GM03348 (cell line): ENCODE measurements around the gene GBA2.
A peak's percentile ranks its signal among the peaks of the same experiment; 100 is the strongest.

Experiments
- DNase-seq: peaks from one replicate; pipeline ENCODE4 v3.0.0; 2012; ENCODE audit warnings: low spot score

Gene GBA2

GRCh38 chr9:35714579-35715252 is 34.3 kb downstream of the GBA2 start:
- no peak for DNase-seq

- no peak for DNase-seq
Observed at GRCh38 chr9:35714123-35714522, 34.9 kb downstream of the GBA2 start.

- no peak for DNase-seq
Observed at GRCh38 chr9:35713578-35713977, 35.5 kb downstream of the GBA2 start.

- no peak for DNase-seq
Observed at GRCh38 chr9:35712762-35713400, 36.1 kb downstream of the GBA2 start.

GRCh38 chr9:35711501-35712428 is 37.3 kb downstream of the GBA2 start:
- no peak for DNase-seq

- no peak for DNase-seq
Observed at GRCh38 chr9:35710818-35711500, 38.1 kb downstream of the GBA2 start.

- no peak for DNase-seq
Observed at GRCh38 chr9:35708146-35708545, 40.9 kb downstream of the GBA2 start.

GRCh38 chr9:35706951-35707350 is 42.1 kb downstream of the GBA2 start:
- DNase-seq: no peak

- no peak for DNase-seq
Observed at GRCh38 chr9:35705836-35706430, 43.1 kb downstream of the GBA2 start.

GRCh38 chr9:35705372-35705771 is 43.7 kb downstream of the GBA2 start:
- DNase-seq: no peak

- DNase-seq: no peak
Observed at GRCh38 chr9:35703906-35704672, 44.9 kb downstream of the GBA2 start.

GRCh38 chr9:35702696-35703095 is 46.3 kb downstream of the GBA2 start:
- no peak for DNase-seq

GRCh38 chr9:35700942-35701341 is 48.1 kb downstream of the GBA2 start:
- no peak for DNase-seq

GRCh38 chr9:35700031-35700430 is 49.0 kb downstream of the GBA2 start:
- DNase-seq: no peak

- no peak for DNase-seq
Observed at GRCh38 chr9:35698231-35698630, 50.8 kb downstream of the GBA2 start.

- no peak for DNase-seq
Observed at GRCh38 chr9:35697486-35697885, 51.5 kb downstream of the GBA2 start.

GRCh38 chr9:35696520-35697215 is 52.4 kb downstream of the GBA2 start:
- DNase-seq: peak; percentile 68

- no peak for DNase-seq
Observed at GRCh38 chr9:35695943-35696401, 53.1 kb downstream of the GBA2 start.

GRCh38 chr9:35691757-35692301 is 57.2 kb downstream of the GBA2 start:
- no peak for DNase-seq

- DNase-seq: no peak
Observed at GRCh38 chr9:35691334-35691650, 57.7 kb downstream of the GBA2 start.
